ENCODE results near the gene ITPR1.

DNA sequence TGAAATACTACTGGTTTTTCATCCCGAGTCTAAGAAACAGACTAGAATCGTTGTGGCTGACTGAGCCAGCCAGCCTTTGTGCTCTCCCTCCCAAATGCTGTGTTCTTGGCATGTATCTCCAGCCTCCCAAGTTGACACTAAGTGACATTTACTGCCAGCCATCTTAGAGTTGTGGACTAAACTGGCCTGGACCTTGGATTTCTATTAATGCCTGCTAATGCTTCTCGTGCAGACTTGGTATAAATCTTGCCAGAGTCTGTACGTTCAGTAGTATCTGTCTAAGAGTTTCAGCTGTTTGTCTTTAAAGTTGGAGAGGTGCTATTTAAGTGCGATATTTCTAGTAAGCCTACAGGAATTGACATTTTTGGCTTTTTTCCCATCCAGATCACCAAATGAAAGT, 319.4 kb downstream of the ITPR1 start:
- TF ChIP-seq, protein P1, sequence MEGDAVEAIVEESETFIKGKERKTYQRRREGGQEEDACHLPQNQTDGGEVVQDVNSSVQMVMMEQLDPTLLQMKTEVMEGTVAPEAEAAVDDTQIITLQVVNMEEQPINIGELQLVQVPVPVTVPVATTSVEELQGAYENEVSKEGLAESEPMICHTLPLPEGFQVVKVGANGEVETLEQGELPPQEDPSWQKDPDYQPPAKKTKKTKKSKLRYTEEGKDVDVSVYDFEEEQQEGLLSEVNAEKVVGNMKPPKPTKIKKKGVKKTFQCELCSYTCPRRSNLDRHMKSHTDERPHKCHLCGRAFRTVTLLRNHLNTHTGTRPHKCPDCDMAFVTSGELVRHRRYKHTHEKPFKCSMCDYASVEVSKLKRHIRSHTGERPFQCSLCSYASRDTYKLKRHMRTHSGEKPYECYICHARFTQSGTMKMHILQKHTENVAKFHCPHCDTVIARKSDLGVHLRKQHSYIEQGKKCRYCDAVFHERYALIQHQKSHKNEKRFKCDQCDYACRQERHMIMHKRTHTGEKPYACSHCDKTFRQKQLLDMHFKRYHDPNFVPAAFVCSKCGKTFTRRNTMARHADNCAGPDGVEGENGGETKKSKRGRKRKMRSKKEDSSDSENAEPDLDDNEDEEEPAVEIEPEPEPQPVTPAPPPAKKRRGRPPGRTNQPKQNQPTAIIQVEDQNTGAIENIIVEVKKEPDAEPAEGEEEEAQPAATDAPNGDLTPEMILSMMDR (conservative IDR thresholded peaks at IDR 0.05; ENCODE audit: low read depth, low read length), result no peak
- TF ChIP-seq EZH2phosphoT487 (IDR thresholded peaks at IDR 0.05; ENCODE audit: borderline replicate concordance, low read length), result no peak
